Eye (tissue), 1 donor: ENCODE data around the gene ITPK1.
"Not testable (repeated sequence)": the region's sequence is repeated elsewhere in the genome, so short reads cannot be mapped to it uniquely, and the experiment has no call there.

ENCODE experiments used
- DNase-seq: peaks from one replicate; pipeline ENCODE4 v3.0.0-alpha.2; 2015

The ITPK1 gene

GRCh38 chr14:93082576-93083001 lies 33.1 kb downstream of the ITPK1 start:
- no peak for DNase-seq

- no peak for DNase-seq
Measured at GRCh38 chr14:93081876-93082570, 33.7 kb downstream of the ITPK1 start.

GRCh38 chr14:93079865-93080403 lies 35.8 kb downstream of the ITPK1 start:
- DNase-seq, result no peak

GRCh38 chr14:93079321-93079720 lies 36.4 kb downstream of the ITPK1 start:
- DNase-seq, result no peak

GRCh38 chr14:93078870-93079269 lies 36.9 kb downstream of the ITPK1 start:
- DNase-seq, result no peak

GRCh38 chr14:93076755-93077154 lies 39.0 kb downstream of the ITPK1 start:
- DNase-seq, result no peak

GRCh38 chr14:93075891-93076290 lies 39.8 kb downstream of the ITPK1 start:
- DNase-seq, result no peak

GRCh38 chr14:93073910-93074769 lies 41.6 kb downstream of the ITPK1 start:
- no peak for DNase-seq

GRCh38 chr14:93073358-93073707 lies 42.4 kb downstream of the ITPK1 start:
- DNase-seq, result no peak

GRCh38 chr14:93072659-93073357 lies 42.9 kb downstream of the ITPK1 start:
- no peak for DNase-seq

GRCh38 chr14:93068711-93069110 lies 47.0 kb downstream of the ITPK1 start:
- no peak for DNase-seq

- no peak for DNase-seq
Measured at GRCh38 chr14:93067088-93067487, 48.6 kb downstream of the ITPK1 start.

- no peak for DNase-seq
Measured at GRCh38 chr14:93065272-93065730, 50.4 kb downstream of the ITPK1 start.

- no peak for DNase-seq
Measured at GRCh38 chr14:93064411-93065271, 51.1 kb downstream of the ITPK1 start.

- DNase-seq, result no peak
Measured at GRCh38 chr14:93063393-93063792, 52.3 kb downstream of the ITPK1 start.

GRCh38 chr14:93062890-93063289 lies 52.8 kb downstream of the ITPK1 start:
- no peak for DNase-seq

GRCh38 chr14:93062013-93062412 lies 53.7 kb downstream of the ITPK1 start:
- DNase-seq, result not testable (repeated sequence)

GRCh38 chr14:93061380-93062012 lies 54.2 kb downstream of the ITPK1 start:
- no peak for DNase-seq

GRCh38 chr14:93060841-93061240 lies 54.9 kb downstream of the ITPK1 start:
- no peak for DNase-seq

GRCh38 chr14:93059917-93060545 lies 55.7 kb downstream of the ITPK1 start:
- DNase-seq, result no peak

- no peak for DNase-seq
Measured at GRCh38 chr14:93059260-93059659, 56.5 kb downstream of the ITPK1 start.
